Thymus (tissue), 11 donors: ENCODE results near the gene UBE2D2. TPM values are rescaled to one million over a fixed set of nuclear protein-coding genes. Genes with fewer than 3 reads are reported as not detected.
A peak's percentile ranks its signal among the peaks of the same experiment; 100 is the strongest.

ENCODE experiments used
- DNase-seq, 9 donors: peaks; one replicate each; pipeline ENCODE4 v3.0.0-alpha.2; 2013; ENCODE audit warnings: low spot score in 9 of 9, low read depth in 6 of 9, missing footprints in 1 of 9
- H3K27ac ChIP-seq, 2 donors: one replicate each; pipeline ENCODE4 v1.5.1; 2013; ENCODE audit warnings: control low read depth in 1 of 2, low read depth in 1 of 2, low read length in 1 of 2, mild to moderate bottlenecking in 1 of 2, moderate library complexity in 1 of 2
- H3K27me3 ChIP-seq, 2 donors: one replicate each; pipeline ENCODE4 v1.5.1; 2013; ENCODE audit warnings: low read length in 1 of 2; ENCODE audit not compliant: control insufficient read depth in 2 of 2, insufficient read depth in 1 of 2
- H3K36me3 ChIP-seq, 2 donors: one replicate each; pipeline ENCODE4 v1.5.1; 2013; ENCODE audit warnings: low read length in 1 of 2, mild to moderate bottlenecking in 1 of 2, moderate library complexity in 1 of 2; ENCODE audit not compliant: control insufficient read depth in 2 of 2, insufficient read depth in 2 of 2
- H3K4me1 ChIP-seq, 2 donors: one replicate each; pipeline ENCODE4 v1.5.1; 2013; ENCODE audit warnings: low read length in 2 of 2; ENCODE audit not compliant: control insufficient read depth in 2 of 2, insufficient read depth in 2 of 2
- H3K4me3 ChIP-seq, 2 donors: one replicate each; pipeline ENCODE4 v1.5.1; 2013; ENCODE audit warnings: low read length in 2 of 2, control low read depth in 1 of 2, mild to moderate bottlenecking in 1 of 2
- H3K9me3 ChIP-seq, 2 donors: one replicate each; pipeline ENCODE4 v1.5.1; 2013; ENCODE audit warnings: low read length in 1 of 2, mild to moderate bottlenecking in 1 of 2; ENCODE audit not compliant: control insufficient read depth in 2 of 2, insufficient read depth in 1 of 2
- WGBS: extraction: QIAGEN DNeasy Blood & Tissue Kit; methylation state at CpG from one replicate; pipeline ENCODE4 v1.1.7; 2013; 5-methylcytosine and 5-hydroxymethylcytosine counted together
- polyA plus RNA-seq: library from polyadenylated mRNA; stranded (reverse); fragments of 200-250 nt; gene quantifications from one replicate; pipeline ENCODE4 v1.2.3, GENCODE V29; 2013
- total RNA-seq: library from RNA; stranded (reverse); fragments of 120-200 nt; gene quantifications from one replicate; pipeline ENCODE4 v1.2.4, GENCODE V29; 2013
- donor health status: healthy.

The UBE2D2 gene
- total and polyA plus RNA-seq, 2 donors: 147 to 150 TPM

DNA sequence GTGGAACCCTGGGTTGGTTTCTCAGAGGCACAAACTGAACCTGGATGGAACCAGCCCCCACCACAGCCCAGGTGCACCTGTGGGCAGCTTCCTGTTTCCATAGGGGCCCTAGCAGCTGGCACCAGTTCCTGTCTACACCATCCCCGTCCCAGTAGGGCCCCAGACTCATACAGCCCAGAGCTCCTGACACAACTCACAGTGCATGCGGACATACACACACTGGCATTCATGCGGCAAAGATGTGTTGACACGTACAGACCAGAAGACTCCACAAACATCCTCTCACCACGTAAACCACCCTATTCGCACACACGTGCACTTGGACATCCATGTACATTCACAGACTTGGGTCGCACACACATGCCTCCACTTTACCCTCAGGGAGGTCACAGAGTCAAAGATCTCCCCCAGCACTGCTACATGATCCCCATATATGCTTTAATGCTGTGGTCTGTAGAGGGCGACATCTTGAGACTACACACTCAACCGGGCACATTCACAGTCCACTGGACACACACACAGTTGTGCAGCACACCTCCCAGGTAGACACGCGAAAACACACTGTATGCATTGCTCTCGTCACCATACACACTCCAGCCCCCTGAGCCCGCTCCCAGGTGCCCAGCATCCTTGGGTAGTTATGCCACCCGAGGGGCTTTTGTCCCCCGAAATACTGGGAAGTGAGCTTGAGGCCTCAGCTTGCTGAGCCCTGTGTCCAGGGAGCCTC lies 109.4 kb downstream of the UBE2D2 start:
- peaks cover 0 to 7% of the 10 kb centered on the region in 2 donors for H3K9me3 ChIP-seq
- H3K4me1 ChIP-seq: peaks cover 62 to 98% of the 10 kb centered on the region in 2 donors
- 17% methylated on average over 16 of the region's 16 CpGs for WGBS
- H3K27ac ChIP-seq: peak overlapping the region; percentile 96 to 97
- H3K4me3 ChIP-seq: peak overlapping the region; percentile 65 to 67
- H3K36me3 ChIP-seq: peaks cover 0 to 14% of the 10 kb centered on the region in 2 donors
- peak; percentile 77 to 95 (median 84) for DNase-seq
- H3K27me3 ChIP-seq: no peaks in the 10 kb centered on the region

DNA sequence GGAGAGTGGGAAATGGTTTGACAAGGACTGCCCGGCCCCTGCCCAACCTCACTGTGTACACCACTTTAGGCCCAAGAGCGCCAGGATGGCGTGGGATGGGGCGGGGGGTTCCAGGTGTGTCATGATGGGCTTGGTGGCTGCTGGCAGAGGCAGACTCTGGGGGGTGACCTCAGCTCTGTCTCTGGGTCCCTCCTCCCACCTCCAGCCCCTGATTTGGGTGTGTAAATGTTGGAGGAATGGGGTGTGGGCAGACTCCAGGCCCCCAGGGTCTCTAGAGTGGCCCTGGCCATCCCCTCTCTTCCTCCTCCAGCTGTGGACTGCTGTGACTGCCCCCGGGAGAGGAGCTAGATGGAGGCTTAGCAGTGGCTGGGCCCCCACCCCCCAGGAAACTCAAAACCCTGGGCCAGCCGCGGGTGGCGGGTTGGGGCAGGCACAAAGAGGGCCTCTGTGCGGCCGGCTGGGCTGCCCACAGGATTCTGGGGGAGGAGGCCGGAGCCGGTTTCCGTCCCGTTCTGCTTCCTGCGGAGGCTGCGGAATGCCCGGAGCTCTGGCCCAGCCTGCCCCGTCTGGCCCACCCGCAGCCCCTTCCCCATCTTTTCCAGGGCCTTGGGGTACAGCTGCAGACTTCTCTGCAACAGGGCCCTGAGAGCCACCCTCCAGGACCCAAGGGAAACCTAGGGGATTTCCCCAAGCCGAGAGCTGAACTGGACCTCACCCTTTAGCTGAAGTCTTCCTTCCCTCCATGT lies 110.1 kb downstream of the UBE2D2 start:
- WGBS: 17% methylated on average over 20 of the region's 20 CpGs
- peak overlapping the region; percentile 65 to 67 for H3K4me3 ChIP-seq
- peak in 1 of 9 donors; percentile 71 for DNase-seq
- peaks cover 0 to 10% of the 10 kb centered on the region in 2 donors for H3K36me3 ChIP-seq
- H3K27me3 ChIP-seq: no peaks in the 10 kb centered on the region
- peak overlapping the region; percentile 96 to 97 for H3K27ac ChIP-seq
- peaks cover 62 to 95% of the 10 kb centered on the region in 2 donors for H3K4me1 ChIP-seq
- peaks cover 0 to 7% of the 10 kb centered on the region in 2 donors for H3K9me3 ChIP-seq

DNA sequence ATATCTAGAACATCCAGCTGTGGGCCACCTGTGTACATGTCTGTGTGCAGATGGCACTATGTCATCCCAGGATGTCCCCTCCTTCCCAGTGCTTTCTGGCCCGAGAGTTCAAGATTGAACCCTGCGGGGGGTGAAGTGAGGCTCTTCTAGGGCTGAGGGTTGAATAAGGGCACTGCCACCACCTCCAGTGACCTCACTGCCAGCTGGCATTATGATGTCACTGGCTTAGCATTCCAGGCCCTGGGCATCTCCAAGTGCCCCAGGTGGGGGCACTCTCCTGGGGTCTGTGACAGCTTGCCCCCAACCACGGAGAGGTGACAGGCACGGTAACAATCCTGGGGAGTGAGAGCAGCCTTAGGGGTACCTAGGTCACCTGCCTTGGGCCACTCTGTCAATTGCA lies 114.1 kb downstream of the UBE2D2 start:
- Histone ChIP-seq H3K27ac (peak overlapping the region; percentile 37 to 52), H3K4me3 (no peak overlapping the region), H3K4me1 (peaks cover 74 to 89% of the 10 kb centered on the region in 2 donors), H3K9me3 (peaks cover 0 to 2% of the 10 kb centered on the region in 2 donors), H3K36me3 (peaks cover 4 to 24% of the 10 kb centered on the region in 2 donors), H3K27me3 (no peaks in the 10 kb centered on the region)
- no peak for DNase-seq
- WGBS: 80% methylated on average over 4 of the region's 4 CpGs

DNA sequence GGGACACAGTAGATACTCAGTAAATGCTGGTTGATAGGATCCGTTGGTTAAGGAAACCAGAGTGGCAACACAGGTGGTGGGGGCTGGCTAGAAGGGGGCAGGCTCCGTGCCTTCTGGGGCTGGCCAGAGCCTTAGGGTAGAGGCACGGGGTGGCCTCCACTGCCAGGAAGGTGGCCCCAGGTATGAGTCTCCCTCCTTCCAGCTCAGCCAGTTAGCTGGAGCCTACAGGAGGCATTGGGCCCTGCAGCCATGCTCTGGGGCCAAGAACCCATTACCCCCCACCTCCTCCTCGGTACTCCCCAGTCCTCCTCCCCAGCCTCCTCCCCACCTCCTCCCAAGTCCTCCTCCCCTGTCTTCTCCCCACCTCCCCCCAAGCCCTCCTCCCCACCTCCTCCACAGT lies 114.7 kb downstream of the UBE2D2 start:
- peaks cover 71 to 85% of the 10 kb centered on the region in 2 donors for H3K4me1 ChIP-seq
- H3K9me3 ChIP-seq: peaks cover 0 to 2% of the 10 kb centered on the region in 2 donors
- H3K27ac ChIP-seq: peak overlapping the region; percentile 25 to 52
- H3K36me3 ChIP-seq: peaks cover 10 to 30% of the 10 kb centered on the region in 2 donors
- no peak for DNase-seq
- H3K27me3 ChIP-seq: no peaks in the 10 kb centered on the region
- no peak overlapping the region for H3K4me3 ChIP-seq
- whole genome bisulfite sequencing: 42% methylated on average over 4 of the region's 4 CpGs

DNA sequence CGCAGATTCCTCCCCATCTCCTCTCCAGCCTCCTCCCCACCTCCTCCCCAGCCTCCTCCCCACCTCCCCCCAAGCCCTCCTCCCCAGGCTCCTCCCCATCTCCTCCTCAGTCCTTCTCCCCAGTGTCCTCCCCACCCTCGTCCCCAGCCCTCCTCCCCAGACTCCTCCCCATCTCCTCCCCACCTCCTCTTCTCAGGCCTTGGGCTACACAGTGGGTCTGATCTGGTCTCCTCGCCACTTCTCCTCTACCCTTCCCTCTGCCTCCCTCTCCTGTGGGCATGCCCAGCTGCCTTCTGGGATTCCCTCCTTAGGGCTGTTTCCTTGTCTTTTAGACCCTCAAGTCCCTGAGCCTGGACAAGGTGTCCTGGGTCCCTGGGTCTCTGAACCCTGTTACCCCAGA lies 115.3 kb downstream of the UBE2D2 start:
- H3K36me3 ChIP-seq: peaks cover 16 to 36% of the 10 kb centered on the region in 2 donors
- 81% methylated on average over 3 of the region's 3 CpGs for WGBS
- H3K4me3 ChIP-seq: no peak overlapping the region
- H3K4me1 ChIP-seq: peaks cover 66 to 85% of the 10 kb centered on the region in 2 donors
- no peaks in the 10 kb centered on the region for H3K27me3 ChIP-seq
- peaks cover 0 to 2% of the 10 kb centered on the region in 2 donors for H3K9me3 ChIP-seq
- H3K27ac ChIP-seq: peak overlapping the region; percentile 46 to 81
- no peak for DNase-seq

DNA sequence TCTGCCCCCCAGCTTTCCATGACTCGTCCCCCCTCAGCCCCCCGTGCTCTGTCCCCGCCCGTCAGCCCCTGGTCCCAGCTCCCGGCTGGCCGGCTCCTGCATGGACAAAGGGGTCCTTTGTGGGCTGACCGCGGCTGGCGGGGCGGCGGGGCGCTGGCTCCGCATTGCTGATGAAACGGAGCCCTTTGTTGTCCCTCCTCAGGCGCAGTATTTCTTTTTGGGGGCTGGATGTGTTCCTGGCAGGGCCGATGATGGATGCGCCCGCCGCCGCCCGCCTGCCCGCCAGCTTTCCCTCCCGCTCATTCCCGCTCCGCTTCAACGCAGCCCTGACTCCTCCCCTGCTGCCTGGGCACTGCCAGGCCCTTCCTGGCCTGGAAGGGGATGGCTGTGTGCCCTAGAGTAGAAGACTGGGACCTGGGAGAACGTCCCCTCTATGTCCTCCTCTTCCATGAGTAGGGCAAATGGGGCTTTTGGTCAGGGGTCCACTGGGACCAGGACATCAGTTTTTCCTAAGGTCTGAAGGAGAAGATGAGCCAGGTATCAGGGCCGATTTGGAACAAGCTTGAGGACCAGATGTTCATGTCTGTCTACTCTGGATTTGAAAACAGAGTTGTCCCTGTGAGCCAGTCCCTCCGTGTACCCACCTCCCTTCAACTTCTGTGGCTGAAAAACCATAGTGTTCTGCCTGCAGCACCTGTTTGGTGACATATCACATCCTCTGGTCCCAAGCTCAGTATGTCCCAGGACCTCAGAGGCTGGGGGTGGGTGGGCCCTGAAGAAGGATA lies 116.0 kb downstream of the UBE2D2 start:
- peak overlapping the region; percentile 46 to 81 for H3K27ac ChIP-seq
- 89% methylated on average over 29 of the region's 29 CpGs for WGBS

More for the DNA sequence above, 116.0 kb downstream of the UBE2D2 start:
- peaks cover 23 to 43% of the 10 kb centered on the region in 2 donors for H3K36me3 ChIP-seq
- H3K9me3 ChIP-seq: peaks cover 0 to 2% of the 10 kb centered on the region in 2 donors
- H3K27me3 ChIP-seq: no peaks in the 10 kb centered on the region
- no peak overlapping the region for H3K4me3 ChIP-seq
- H3K4me1 ChIP-seq: peaks cover 58 to 84% of the 10 kb centered on the region in 2 donors
- peak in 1 of 9 donors; percentile 66 for DNase-seq

Other genes with a start within 250 kb of the UBE2D2 start
- gene PAIP2, start 219.5 kb upstream of the UBE2D2 start, total RNA-seq: 108 TPM
- gene PAIP2, start 219.5 kb upstream of the UBE2D2 start, polyA plus RNA-seq: 155 TPM
- gene SLC23A1, start 178.0 kb upstream of the UBE2D2 start, total RNA-seq: 1.1 TPM
- gene SLC23A1, start 178.0 kb upstream of the UBE2D2 start, polyA plus RNA-seq: 5.4 TPM
- gene MZB1, start 171.4 kb upstream of the UBE2D2 start, total RNA-seq: 400 TPM
- gene MZB1, start 171.4 kb upstream of the UBE2D2 start, polyA plus RNA-seq: 380 TPM
- 0.76 TPM for gene PROB1, start 166.2 kb upstream of the UBE2D2 start, total RNA-seq
- gene PROB1, start 166.2 kb upstream of the UBE2D2 start, polyA plus RNA-seq: 1.0 TPM
- 5.8 TPM for gene SPATA24, start 157.2 kb upstream of the UBE2D2 start, total RNA-seq
- 6.6 TPM for gene SPATA24, start 157.2 kb upstream of the UBE2D2 start, polyA plus RNA-seq
- 4.3 TPM for gene DNAJC18, start 121.8 kb upstream of the UBE2D2 start, total RNA-seq
- 4.3 TPM for gene DNAJC18, start 121.8 kb upstream of the UBE2D2 start, polyA plus RNA-seq
- 8.7 TPM for gene ECSCR, start 98.6 kb upstream of the UBE2D2 start, total RNA-seq
- gene ECSCR, start 98.6 kb upstream of the UBE2D2 start, polyA plus RNA-seq: 12.2 TPM
- 0.28 TPM for gene SMIM33, start 90.3 kb upstream of the UBE2D2 start, total RNA-seq
- gene SMIM33, start 90.3 kb upstream of the UBE2D2 start, polyA plus RNA-seq: 0.05 TPM
- gene STING1, start 78.6 kb upstream of the UBE2D2 start, total RNA-seq: 21.3 TPM
- 58.3 TPM for gene STING1, start 78.6 kb upstream of the UBE2D2 start, polyA plus RNA-seq
- gene CXXC5, start 87.0 kb downstream of the UBE2D2 start, total RNA-seq: 73.2 TPM
- 47.9 TPM for gene CXXC5, start 87.0 kb downstream of the UBE2D2 start, polyA plus RNA-seq
- 0.90 TPM for gene PSD2, start 234.5 kb downstream of the UBE2D2 start, total RNA-seq
- gene PSD2, start 234.5 kb downstream of the UBE2D2 start, polyA plus RNA-seq: 0.82 TPM